ENCODE data around the gene MT1G.

The MT1G gene

GRCh38 chr16:56662357-56663354 lies 5.2 kb downstream of the MT1G start:
- peak; percentile 41 for DNase-seq

- no peak for DNase-seq
Observed at GRCh38 chr16:56658327-56658875, 9.5 kb downstream of the MT1G start.

- DNase-seq = peak; percentile 50
Observed at GRCh38 chr16:56657555-56658326, 10.1 kb downstream of the MT1G start, which contains the start of gene MT1F. TSS of gene MT1F (plus strand) at chr16:56657959. CDS start at chr16:56658059, 100 bp downstream.

- no peak for DNase-seq
Observed at GRCh38 chr16:56653218-56653617, 14.6 kb downstream of the MT1G start.

DNA sequence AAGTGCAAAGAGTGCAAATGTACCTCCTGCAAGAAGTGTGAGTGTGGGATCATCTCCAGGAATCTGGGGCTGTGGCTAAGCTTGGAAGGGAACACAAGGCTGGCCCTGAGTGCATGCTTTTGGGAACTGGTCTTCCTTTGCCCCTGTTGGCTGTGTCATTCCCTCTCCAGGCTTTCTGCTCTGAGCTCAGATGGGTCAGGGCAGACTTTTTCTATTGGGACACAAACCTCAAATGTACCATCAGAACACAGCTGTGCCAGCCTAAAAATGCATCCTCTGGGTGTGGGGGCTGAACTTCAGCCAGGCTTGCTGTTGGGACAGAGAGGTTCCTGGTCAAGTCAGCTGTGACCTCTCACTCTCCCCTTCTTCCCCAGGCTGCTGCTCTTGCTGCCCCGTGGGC lies 15.3 kb downstream of the MT1G start:
- DNase-seq = no peak

DNA sequence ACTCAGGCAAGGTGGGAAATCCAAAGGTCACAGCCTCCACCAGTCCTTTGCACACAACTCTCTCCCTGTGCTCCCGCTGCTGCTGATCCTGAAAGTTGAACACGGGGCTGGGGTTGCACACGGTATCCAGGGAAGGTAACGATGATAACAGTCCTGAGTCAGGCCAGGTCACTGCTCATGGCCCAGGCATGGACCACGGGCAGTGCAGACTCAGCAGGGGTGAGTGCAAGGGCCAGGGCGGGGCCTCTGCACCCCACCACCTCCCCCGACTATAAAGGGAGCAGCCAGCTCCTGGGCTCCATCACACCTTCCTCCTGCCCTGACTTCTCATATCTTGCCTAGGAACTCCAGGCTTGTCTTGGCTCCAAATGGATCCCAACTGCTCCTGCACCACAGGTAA lies 16.3 kb downstream of the MT1G start, which contains the start of gene MT1B:
Gene MT1B, plus strand, starts transcription at position 301 of the 400 bp plus-strand sequence. Its CDS starts 68 bp downstream, at position 369.
- no peak for DNase-seq

GRCh38 chr16:56649820-56650219 lies 18.0 kb downstream of the MT1G start:
- no peak for DNase-seq

DNA sequence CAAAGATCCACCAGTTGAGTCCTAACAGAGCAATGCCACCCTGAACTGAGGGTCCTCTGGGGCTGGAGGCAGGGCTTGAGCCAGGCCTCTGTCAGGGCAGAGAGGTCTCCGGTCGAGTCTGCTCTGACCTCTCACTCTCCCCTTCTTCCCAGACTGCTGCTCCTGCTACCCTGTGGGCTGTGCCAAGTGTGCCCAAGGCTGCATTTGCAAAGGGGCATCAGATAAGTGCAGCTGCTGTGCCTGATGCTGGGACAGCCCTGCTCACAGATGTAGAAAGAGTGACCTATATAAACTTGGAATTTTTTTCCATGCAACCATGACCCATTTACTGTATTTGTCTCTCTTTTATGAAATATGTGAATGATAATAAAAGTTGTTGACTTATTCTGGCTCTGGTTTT lies 18.6 kb downstream of the MT1G start:
- no peak for DNase-seq

- DNase-seq = no peak
Observed at GRCh38 chr16:56647641-56648431, 20.0 kb downstream of the MT1G start.

DNA sequence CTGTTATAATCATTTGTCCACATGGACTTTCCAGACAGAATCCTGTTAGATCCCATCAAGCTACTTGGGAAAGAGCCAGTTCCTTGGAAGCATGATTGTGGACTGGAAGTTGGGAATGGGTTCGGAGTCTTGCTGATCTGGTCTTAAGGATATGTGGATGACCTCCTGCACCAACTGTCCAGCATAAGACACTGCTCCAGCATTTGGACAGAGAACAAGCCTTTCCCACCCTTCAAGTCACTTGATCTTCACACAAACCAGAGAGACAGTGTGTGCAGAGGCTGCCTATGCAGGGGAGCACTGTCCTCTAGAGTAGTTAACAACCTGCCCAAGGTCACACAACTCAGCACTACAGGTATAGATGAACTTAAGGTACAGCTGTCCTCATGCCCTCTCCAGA lies 22.0 kb downstream of the MT1G start:
- DNase-seq = no peak

DNA sequence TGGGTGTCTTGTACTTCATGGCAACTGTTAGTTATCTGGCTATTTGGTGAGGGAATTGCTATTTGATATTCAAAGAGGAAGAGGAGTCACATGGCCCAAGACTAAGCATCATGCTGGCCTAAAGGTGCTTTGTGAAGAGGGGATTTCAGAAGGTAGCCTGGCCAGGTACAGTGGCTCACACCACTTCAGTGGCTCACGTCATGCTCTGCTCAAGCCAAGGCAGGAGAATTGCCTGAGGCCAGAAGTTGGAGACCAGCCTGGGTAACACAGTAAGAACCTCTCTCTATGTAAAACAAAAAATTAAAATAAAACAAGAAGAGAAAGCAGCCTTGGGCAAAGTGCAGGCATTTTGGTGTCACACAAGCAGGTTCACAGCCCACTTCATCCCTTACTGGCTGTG lies 22.6 kb downstream of the MT1G start:
- no peak for DNase-seq

GRCh38 chr16:56643833-56644232 lies 24.0 kb downstream of the MT1G start:
- no peak for DNase-seq

- peak; percentile 76 for DNase-seq
Observed at GRCh38 chr16:56643080-56643778, 24.6 kb downstream of the MT1G start.

GRCh38 chr16:56641166-56641565 lies 26.7 kb downstream of the MT1G start:
- no peak for DNase-seq

- no peak for DNase-seq
Observed at GRCh38 chr16:56640076-56640475, 27.8 kb downstream of the MT1G start.

DNA sequence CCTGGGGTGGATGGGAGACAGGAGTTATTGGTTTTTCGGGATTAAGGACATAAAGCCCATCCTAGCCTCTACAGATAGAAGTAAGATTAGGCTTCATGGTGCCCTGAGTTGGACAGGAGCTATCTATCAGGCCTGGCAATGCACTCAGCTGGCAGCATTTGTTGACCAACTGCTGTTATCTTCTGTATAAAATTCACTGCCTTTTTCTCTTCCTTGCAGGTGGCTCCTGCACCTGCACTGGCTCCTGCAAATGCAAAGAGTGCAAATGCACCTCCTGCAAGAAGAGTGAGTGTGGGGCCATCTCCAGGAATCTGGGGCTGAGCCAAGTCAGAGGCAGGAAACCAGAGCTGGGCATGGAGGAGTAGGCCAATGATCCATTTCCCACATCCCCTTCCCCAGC lies 28.8 kb downstream of the MT1G start:
- DNase-seq = no peak

DNA sequence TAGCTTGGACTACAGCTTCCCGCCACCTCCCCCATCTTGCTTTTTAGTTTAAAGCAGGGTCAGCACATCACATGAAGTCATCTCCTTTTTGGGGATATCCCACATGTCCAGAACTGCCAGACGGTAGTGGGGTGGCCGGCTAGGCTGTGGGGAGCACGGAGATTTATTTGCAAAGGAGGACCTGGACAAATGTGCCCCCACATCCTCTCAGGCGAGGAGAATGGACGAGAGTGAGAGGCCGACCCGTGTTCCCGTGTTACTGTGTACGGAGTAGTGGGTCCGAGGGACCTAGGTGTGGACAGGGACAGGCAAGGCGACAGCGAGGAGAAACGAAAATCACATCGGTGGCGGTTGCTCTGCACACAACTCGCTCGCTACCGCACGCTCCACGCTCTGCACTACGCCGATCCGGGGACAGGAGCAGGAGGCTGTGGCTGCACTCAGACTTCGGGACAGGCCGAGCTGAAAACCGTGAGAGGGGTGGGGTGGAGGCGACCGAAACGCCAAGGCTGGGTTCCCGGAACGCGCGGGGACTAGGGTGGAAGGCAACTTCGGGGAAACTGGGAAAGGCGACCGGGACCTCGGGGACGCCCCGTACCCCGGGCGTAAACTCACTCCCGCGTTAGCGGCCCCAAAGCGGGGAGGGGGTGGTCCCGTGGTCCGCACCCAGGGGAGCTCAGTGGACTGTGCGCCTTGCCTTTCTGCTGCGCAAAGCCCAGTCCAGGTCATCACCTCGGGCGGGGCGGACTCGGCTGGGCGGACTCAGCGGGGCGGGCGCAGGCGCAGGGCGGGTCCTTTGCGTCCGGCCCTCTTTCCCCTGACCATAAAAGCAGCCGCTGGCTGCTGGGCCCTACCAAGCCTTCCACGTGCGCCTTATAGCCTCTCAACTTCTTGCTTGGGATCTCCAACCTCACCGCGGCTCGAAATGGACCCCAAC lies 29.8 kb downstream of the MT1G start, which contains the start of gene MT1A:
Gene MT1A, plus strand, starts transcription at position 853 of the 937 bp plus-strand sequence. Its CDS starts 73 bp downstream, at position 926.
- DNase-seq = no peak

GRCh38 chr16:56636616-56637413 lies 31.1 kb downstream of the MT1G start:
- no peak for DNase-seq

DNA sequence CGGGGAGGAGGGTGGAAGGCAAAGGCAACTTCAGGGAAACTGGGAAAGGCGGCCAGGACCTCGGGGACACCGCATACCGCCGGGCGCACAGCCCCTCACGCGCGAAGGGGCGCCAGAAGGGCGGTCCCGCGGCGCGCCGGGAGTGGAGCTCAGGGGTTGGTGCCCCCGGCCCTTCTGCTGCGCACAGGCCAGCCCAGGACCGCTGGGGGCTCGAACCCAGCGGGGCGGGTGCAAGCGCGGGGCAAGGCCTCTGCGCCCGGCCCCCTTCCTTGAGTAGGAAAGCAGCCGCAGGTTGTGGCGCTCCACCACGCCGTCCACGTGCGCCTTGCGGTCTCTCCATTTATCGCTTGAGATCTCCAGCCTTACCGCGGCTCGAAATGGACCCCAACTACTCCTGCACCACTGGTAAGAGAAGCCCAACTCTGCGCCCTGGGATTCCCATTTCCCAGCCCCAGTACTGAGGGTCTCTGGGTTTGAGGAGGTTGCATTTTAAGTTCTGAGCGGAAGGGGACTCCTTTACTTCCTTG lies 32.4 kb downstream of the MT1G start:
- no peak for DNase-seq

Measured in stimulated activated CD4-positive, alpha-beta T cell treated with anti-CD3 and anti-CD28 coated beads, Interleukin-1b, Interleukin-23, amount 100 ng/mL, for 48 hours (primary cell).